T-helper 22 cell (primary cell): ENCODE measurements around the gene MOXD1.
"Not testable (repeated sequence)": the region's sequence is repeated elsewhere in the genome, so short reads cannot be mapped to it uniquely, and the experiment has no call there.

Experiments used
- DNase-seq: peaks from one replicate; pipeline ENCODE4 v3.0.0-alpha.2; 2020; ENCODE audit warnings: low read depth

Gene MOXD1

DNA sequence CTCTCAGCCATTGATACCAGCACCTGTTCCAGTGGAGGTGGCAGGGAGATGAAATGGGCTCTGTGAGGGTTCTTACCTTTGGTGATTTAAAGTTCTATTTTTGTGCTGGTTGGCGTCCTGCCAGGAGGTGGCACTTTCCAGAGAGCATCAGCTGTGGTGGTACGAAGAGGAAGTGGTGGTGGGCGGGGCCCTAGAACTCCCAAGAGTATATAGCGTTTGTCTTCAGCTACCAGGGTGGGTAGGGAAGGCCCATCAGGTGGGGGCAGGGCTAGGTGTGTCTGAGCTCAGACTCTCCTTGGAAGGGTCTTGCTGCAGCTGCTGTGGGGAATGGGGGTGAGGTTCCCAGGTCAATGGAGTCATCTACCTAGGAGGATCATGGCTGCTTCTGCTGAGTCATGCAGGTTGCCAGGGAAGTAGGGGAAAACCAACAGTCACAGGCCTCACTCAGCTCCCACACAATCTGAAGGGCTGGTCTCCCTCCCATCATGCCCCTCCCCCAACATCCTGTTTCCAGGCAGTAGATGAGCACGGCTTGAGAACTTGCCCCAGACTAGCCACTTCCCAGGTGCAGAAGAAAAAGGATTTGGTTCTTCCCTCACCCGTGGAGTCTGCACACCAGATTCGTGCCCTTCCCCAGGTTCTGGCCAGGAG, 46.6 kb downstream of the MOXD1 start:
- no peak for DNase-seq

- not testable (repeated sequence) for DNase-seq
Measured at GRCh38 chr6:132351986-132352385, 49.3 kb downstream of the MOXD1 start.

DNA sequence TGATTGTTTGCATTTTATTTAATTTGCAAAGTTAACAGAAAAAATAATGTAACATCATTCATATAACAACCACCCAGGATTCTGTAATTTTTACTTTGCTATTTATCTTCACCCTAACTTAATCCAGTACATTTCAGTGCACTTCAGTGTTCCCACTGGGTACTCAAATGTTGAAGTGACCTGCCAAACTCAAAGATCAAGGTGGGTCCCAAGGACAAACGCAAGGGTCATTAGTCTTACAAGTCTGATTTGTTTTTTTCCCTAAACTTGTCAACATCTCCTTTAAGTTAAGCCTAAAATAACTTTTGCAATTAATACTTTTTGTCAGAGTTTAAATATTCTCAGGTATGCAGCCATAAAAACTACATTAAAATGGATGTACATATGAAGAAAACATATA, 53.0 kb downstream of the MOXD1 start:
- no peak for DNase-seq

DNA sequence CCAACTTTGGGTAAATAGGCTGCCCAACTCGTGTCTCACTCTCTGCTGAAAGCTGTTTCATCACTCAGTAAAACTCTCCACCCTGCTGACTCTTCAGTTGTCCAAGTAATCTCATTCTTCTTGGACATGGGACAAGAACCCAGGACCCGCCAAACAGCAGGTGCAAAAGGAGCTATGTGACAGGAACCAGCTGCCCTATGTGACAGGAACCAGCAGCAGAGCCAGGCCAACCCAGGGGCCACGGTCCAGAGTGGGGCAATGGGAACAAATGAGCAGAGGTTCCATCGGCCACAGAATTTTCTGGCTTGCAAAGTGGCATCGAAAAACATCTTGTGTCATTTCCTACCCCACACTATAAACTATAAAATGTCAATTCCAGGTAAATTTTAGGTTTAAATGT, 56.5 kb downstream of the MOXD1 start:
- no peak for DNase-seq

DNA sequence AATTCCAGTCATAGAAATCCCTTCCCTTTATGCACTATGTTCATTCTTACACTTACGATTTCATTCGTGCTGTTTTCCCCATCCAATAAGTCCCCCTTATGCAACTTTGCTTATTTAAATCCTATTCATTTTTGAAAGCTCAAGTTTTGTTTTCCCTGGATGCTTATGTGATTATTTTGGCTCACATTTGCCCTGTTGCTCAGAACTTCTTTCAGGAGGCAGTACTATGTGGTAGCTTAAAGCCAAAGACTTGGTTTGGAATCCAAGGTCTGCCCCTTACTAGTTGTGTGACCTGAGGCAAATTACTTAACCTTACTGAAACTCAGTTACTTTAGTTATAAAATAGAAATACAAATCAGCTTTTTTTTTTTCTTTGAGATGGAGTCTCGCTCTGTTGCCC, 59.6 kb downstream of the MOXD1 start:
- no peak for DNase-seq

GRCh38 chr6:132334521-132334885, 66.8 kb downstream of the MOXD1 start:
- no peak for DNase-seq

- no peak for DNase-seq
Measured at GRCh38 chr6:132333639-132334520, 67.4 kb downstream of the MOXD1 start.

DNA sequence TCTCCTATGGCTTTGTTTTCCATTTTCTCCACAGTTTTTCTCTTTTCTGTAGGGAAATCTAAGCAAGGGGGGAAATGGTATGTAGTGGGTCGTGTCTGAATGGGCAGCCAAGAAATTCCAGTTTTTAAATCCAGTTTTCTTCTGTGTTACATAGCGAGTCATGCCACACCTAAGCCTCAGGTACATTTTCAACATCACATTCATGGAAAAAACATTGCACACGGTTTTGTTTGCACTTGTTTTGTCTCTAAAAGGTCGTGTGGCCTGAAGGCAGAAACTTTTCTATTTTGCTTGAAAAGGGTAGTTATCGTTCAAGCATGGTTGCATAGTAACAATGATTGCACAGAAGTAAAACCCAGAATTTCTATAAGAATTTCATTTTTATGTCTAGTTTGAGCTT, 70.5 kb downstream of the MOXD1 start:
- DNase-seq, result no peak

DNA sequence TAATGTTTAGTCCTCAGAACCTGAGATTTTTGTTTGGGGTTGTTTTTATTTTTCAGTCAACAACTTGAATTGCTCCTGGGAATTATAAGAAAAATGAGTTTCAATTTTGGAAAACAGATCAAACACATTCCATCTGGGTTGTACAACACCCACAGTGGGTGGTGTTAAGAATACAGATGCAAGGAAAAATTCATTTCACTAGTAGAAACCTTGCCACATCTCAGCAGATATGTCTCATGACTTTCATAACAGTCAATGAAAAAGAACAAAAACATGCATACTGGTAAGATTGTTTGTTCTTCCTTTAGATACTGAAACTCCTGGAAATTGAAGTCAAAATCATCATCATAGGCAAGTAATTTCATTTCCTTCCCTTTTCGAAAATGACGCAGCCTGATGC, 78.9 kb downstream of the MOXD1 start:
- DNase-seq, result no peak

GRCh38 chr6:132320007-132320406, 81.3 kb downstream of the MOXD1 start:
- DNase-seq, result no peak

DNA sequence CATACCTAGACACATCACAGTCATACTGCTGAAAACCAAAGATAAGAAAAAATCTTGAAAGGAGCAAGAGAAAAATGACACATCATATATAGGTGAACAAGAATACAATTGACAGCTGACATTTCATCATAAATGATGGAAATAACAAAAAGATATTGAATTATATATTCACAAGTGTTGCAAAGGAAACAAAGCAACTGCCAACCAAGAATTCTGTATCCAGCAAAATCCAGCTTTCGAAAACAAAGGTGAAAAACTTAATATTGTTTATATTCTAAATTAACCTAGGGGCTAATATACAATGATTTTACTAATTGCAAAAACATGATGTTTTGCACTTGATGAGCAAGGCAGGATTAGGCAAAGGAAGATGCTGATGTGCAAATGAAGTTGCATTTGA, 84.3 kb downstream of the MOXD1 start:
- DNase-seq, result no peak

GRCh38 chr6:132314432-132314831, 86.8 kb downstream of the MOXD1 start:
- no peak for DNase-seq

DNA sequence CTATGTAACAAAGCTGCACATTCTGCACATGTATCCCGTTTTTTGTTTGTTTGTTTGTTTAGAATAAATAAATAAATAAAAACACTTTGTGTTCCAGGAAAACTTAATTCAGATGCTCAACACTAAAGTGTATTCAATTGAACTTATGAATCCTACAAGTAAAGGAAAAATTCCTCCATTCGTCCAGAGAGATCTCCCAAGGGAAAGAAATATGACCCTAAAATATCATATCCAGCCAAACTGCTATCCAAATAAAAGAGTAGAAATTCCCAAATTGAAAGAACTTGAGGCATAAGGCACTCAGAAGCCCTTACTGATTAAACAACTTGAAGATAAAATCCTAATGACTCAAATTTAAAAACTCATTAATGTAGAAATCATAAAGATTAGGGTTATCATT, 90.4 kb downstream of the MOXD1 start:
- DNase-seq, result no peak

DNA sequence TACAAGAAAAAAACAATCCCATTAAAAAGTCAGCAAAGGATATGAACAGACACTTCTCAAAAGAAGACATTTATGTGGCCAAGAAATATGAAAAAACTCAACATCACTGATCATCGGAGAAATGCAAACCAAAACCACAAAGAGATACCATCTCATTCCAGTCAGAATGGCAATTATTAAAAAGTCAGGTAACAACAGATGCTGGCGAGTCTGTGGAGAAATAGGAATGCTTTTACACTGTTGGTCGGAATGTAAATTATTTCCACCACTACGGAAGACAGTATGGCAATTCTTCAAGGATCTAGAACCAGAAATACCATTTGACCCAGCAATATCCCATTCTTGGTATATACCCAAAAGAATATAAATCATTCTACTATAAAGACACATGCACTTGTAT, 91.1 kb downstream of the MOXD1 start:
- DNase-seq, result not testable (repeated sequence)

- DNase-seq, result no peak
Measured at GRCh38 chr6:132304891-132305305, 96.4 kb downstream of the MOXD1 start.

- no peak for DNase-seq
Measured at GRCh38 chr6:132300323-132300949, 100.8 kb downstream of the MOXD1 start.

DNA sequence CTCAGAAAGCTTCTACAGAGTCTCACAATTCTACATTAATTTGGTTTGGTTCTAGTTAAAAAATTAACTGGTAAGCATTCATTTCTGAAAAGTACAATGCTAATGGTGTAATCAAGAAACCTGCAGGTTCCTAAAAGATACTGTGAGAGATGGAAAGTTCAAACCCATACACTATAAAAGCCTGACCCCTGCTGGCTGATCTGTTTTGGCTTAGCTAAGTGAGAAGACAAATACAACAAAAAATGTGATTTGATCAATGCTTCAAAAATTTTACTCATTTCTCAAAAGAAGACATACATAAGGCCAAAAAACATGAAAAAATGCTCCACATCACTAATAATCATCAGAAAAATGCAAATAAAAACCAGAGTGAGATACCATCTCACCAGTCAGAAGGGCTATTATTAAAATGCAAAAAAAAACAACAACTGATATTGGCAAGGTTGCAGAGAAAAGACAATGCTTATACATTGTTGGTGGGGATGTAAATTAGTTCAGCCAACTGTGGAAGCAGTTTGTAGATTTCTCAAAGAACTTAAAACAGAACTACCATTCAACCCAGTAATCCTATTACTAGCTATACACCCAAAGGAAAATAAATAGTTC, 102.8 kb downstream of the MOXD1 start:
- DNase-seq, result no peak

- no peak for DNase-seq
Measured at GRCh38 chr6:132289756-132290155, 111.5 kb downstream of the MOXD1 start.

DNA sequence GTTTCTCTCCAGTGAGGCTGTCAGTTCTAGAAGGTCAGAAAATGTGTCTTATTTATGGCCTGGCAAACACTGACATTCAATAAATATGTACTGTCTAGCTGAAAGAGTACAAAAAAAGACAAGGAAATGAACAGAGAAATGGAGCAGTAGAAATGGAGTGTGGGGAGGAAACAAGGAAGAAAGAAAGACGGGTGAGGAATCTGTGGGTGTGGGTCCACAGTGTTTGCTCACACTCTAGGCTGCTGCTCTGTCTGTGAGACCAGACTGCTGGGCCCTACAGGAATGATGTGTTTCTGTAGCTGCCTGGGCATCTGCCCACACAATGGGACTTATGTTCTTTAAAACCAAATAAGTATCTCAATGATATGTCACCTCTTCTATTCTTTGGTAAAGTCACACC, 114.2 kb downstream of the MOXD1 start:
- DNase-seq, result no peak

GRCh38 chr6:132286298-132287019, 114.8 kb downstream of the MOXD1 start:
- no peak for DNase-seq

DNA sequence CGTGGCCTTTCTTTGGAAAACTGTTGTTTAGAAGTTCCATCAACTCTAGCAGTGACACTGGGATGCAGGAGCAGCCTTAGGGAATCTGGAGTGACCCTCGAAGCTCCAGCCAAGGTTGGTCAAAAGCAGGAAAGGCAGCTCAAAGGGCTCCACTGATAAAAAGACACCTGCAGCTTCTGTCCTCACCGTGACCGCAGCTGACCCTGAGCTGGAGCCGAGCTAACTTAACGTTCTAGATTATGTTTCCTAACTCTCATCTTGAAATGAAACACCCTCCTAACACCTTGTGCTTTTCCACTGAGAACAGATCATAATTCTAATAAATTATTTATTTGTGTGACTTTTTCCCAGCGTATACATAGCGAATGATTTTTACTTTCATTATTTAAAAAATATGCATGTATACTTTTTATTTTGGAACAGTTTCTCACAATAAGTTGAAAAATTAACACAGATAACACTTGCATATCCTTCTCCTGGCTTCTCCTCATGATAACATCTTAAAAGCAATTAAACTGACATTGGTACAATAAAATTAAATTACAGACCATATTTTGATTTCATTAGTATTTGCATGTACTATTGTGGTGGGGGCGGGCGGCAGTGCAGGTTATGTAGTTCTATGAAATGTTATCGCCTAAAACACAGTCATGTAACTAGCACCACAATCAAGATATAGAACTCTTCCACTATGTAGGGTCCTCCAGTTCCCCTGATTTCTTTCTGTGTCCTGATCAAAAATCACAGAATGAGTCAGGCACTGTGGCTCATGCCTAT, 116.1 kb downstream of the MOXD1 start:
- DNase-seq, result no peak
